Measurements from ENCODE around the gene GUCA1A.
A peak's percentile ranks its signal among the peaks of the same experiment; 100 is the strongest.
"Not testable (repeated sequence)": the region's sequence is repeated elsewhere in the genome, so short reads cannot be mapped to it uniquely, and the experiment has no call there.

The GUCA1A gene

DNA sequence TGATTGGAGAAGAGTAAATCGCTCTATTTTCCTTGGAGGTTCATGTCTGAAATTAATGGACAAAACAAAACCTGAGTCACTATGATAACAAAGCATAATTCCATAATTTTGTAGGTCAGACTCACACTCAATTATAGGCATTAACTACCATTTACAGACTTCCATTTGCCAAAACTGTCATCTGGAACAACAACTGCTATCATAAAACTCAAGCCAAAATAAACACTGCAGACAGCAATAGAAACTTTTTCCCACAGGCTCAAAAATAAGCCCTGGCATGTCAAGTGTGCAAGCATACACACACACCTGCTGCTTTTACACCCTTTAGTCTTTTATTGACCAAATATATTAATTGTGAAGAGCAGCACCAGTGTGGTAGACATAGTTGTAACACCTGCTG lies 37.4 kb downstream of the GUCA1A start:
- no peak for DNase-seq (ENCODE audit: low read depth)

- no peak for DNase-seq (ENCODE audit: low read depth)
Measured at GRCh38 chr6:42211726-42212125, 38.6 kb downstream of the GUCA1A start.

DNA sequence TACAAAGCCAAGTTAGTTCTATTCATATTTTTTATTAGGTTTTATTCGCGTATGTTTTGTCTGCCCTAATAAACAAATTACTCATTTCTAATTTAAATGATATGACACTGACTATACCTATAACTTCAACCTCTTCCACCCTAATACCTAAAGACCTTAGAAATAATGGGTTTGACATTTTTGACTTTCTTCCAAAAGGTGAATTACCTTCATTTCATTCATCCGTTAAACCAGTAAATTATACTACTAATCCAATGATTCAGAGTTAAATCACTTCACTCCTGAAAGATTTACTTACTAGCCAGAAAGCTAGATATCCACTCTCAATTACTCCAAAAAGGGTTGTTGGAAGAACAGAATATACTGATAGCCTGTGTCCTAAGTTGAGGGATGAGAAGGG lies 39.3 kb downstream of the GUCA1A start:
- no peak for DNase-seq (ENCODE audit: low read depth)

DNA sequence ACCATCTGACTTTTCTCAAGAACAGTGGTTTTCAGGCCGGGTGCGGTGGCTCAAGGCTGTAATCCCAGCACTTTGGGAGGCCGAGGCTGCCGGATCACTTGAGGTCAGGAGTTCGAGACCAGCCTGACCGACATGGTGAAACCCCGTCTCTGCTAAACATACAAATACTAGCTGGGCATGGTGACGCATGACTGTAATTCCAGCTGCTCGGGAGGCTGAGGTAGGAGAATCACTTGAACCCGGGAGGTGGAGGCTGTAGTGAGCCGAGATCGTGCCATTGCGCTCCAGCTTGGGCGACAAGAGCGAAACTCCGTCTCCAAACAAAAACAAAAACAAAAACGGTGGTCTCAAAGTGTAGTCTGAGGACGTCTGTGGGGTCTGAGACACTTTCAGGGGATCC lies 43.3 kb downstream of the GUCA1A start:
- not testable (repeated sequence) for DNase-seq (ENCODE audit: low read depth)

DNA sequence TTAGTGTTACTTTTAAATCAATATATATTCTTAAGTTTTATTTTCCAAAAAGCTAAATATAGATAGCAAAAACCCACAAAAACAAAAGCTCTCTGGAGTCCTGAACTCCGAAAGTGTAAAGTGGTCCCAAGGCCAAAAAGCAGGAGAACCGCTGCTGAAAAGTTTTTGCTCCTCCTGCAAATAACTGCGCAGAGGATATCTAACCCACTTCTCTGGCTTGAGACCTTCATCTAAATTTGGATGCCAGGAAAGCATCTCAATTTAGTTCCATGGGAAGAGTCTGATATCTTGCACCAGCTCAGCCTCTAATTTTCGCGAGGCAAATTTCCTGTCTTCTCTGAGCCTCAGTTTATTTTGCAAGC lies 44.0 kb downstream of the GUCA1A start:
- DNase-seq (ENCODE audit: low read depth), result no peak

- peak; percentile 95 for DNase-seq (ENCODE audit: low read depth)
Measured at GRCh38 chr6:42217519-42218367, 44.6 kb downstream of the GUCA1A start, which contains the start of gene MRPS10. Gene MRPS10, minus strand, starts transcription at chr6:42217861. Its CDS starts 12 bp downstream, at chr6:42217849.

- DNase-seq (ENCODE audit: low read depth), result no peak
Measured at GRCh38 chr6:42220807-42221206, 47.6 kb downstream of the GUCA1A start.

DNA sequence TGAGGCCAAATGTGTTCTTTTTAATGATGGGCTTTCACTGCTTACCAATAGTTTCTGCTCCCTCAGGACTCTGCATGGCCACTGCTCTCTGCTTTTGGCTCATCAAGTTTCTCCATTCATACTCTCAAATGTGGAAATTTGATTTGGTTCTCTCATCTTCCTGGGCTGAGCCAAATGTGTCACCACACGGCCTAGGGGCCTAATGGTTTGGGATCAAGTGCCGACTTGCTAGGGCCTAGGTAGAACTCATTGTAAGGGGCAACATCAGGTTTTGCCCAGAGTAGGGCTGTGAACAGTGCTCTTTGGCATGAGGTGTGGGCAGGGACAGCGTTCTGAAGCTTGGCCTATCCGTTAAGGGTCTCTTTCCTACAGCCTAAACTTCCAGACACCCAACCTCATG lies 48.4 kb downstream of the GUCA1A start:
- no peak for DNase-seq (ENCODE audit: low read depth)

DNA sequence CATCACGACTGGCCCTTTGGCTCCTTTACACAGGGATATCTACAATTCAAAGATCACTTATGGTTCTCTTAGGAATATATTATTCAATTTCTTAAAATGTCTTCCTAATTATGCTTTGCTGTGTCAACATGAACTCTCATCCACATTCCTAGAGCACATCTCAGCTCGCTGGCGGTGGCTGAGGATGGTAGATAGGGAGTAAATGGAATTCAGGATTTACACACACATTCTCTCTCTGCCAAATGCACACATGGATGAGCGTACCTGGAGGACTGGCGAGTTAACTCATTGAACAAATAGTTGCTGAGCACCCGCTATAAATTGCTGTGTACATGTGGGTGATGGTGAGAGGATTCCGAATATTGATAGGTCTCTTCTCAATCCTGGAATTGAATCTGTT lies 49.3 kb downstream of the GUCA1A start:
- DNase-seq (ENCODE audit: low read depth), result no peak

GRCh38 chr6:42224222-42225028 lies 51.3 kb downstream of the GUCA1A start:
- peak; percentile 38 for DNase-seq (ENCODE audit: low read depth)

GRCh38 chr6:42225029-42225339 lies 51.8 kb downstream of the GUCA1A start:
- DNase-seq (ENCODE audit: low read depth), result no peak

DNA sequence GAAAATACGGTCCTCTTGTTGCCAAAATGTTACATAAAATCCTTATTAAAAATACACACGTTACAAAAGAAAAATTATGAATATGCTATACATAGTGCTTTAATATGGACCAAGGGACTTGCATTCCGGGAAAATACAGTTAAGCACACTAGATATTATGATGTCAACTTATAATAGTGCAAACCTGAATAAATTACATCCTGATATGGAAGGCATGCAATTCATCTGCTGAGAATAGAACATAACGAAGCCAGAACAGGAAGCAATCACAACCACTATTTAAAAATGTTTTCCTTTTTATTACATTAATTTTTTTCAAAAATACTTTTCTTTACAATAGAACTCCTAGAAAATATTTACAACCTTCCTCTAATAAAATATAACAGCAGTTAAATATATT lies 52.3 kb downstream of the GUCA1A start:
- no peak for DNase-seq (ENCODE audit: low read depth)

DNA sequence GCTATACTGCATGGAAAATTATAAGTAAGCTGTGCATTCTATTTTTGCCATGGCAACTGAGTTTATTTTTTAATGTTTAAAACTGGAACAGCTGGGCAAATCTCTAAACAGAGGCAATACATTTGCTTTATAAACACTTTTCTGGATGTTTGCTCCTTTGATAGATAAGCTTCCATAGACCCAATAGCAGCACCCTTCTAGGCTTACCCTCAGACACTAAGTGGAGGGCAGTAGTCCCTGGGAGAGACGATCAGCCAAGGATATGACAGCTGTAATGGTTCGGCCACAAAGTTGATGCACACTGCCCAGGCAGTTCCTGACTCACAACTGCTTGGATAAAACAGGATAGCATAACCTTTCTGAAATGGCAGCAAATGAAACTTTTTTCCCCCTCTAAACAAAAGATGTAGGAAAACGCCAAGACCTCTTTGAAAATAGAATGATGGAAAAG lies 53.0 kb downstream of the GUCA1A start:
- DNase-seq (ENCODE audit: low read depth), result no peak

GRCh38 chr6:42226645-42227143 lies 53.5 kb downstream of the GUCA1A start:
- no peak for DNase-seq (ENCODE audit: low read depth)

GRCh38 chr6:42227173-42227850 lies 54.1 kb downstream of the GUCA1A start:
- no peak for DNase-seq (ENCODE audit: low read depth)

GRCh38 chr6:42228305-42228704 lies 55.1 kb downstream of the GUCA1A start:
- no peak for DNase-seq (ENCODE audit: low read depth)
